ENCODE data around the gene CDC45.
A peak's percentile ranks its signal among the peaks of the same experiment; 100 is the strongest.
"Not testable (repeated sequence)": the region's sequence is repeated elsewhere in the genome, so short reads cannot be mapped to it uniquely, and the experiment has no call there.

The CDC45 gene

GRCh38 chr22:19479355-19480172 lies at the start of gene CDC45:
Gene CDC45, plus strand, starts transcription at chr22:19479920. Its CDS starts 49 bp downstream, at chr22:19479969.
- Mint-ChIP-seq H3K4me3 (peak within 1 kb of the TSS; percentile 94), H3K27me3 (no peaks in the 10 kb centered on the region)

GRCh38 chr22:19429950-19430889 lies 49.5 kb upstream of the CDC45 start:
- H3K27me3 Mint-ChIP-seq, result no peaks in the 10 kb centered on the region
- peaks cover 41% of the 10 kb centered on the region for H3K36me3 Mint-ChIP-seq (ENCODE audit: low read depth)
- H3K4me3 Mint-ChIP-seq, result peak overlapping the region; percentile 86
- H3K9me3 Mint-ChIP-seq, result no peaks in the 10 kb centered on the region
- H3K4me1 Mint-ChIP-seq (ENCODE audit: low read depth), result peaks cover 61% of the 10 kb centered on the region
- peak overlapping the region; percentile 75 for H3K27ac Mint-ChIP-seq

More at GRCh38 chr22:19479355-19480172, at the start of gene CDC45:
- Mint-ChIP-seq H3K27ac (peak within 1 kb of the TSS; percentile 99), H3K9me3 (no peaks in the 10 kb centered on the region), H3K4me1 (ENCODE audit: low read depth) (peaks cover 37% of the 10 kb centered on the region), H3K36me3 (ENCODE audit: low read depth) (peaks cover 36% of the 10 kb centered on the region)

- peaks cover 59% of the 10 kb centered on the region for H3K4me1 Mint-ChIP-seq (ENCODE audit: low read depth)
- H3K27me3 Mint-ChIP-seq, result no peaks in the 10 kb centered on the region
- H3K9me3 Mint-ChIP-seq, result no peaks in the 10 kb centered on the region
- H3K4me3 Mint-ChIP-seq, result peak overlapping the region; percentile 86
- peaks cover 44% of the 10 kb centered on the region for H3K36me3 Mint-ChIP-seq (ENCODE audit: low read depth)
- peak overlapping the region; percentile 75 for H3K27ac Mint-ChIP-seq
Observed at GRCh38 chr22:19430890-19431541, 48.7 kb upstream of the CDC45 start.

- H3K27me3 Mint-ChIP-seq, result no peaks in the 10 kb centered on the region
- peaks cover 52% of the 10 kb centered on the region for H3K4me1 Mint-ChIP-seq (ENCODE audit: low read depth)
- no peaks in the 10 kb centered on the region for H3K9me3 Mint-ChIP-seq
- peak within 1 kb of the TSS; percentile 94 for H3K27ac Mint-ChIP-seq
- peak within 1 kb of the TSS; percentile 86 for H3K4me3 Mint-ChIP-seq
- peaks cover 40% of the 10 kb centered on the region for H3K36me3 Mint-ChIP-seq (ENCODE audit: low read depth)
Observed at GRCh38 chr22:19431649-19432132, 48.0 kb upstream of the CDC45 start, which contains the start of gene HIRA. Gene HIRA, minus strand, starts transcription at chr22:19431733. Its CDS starts 257 bp downstream, at chr22:19431476.

- Mint-ChIP-seq H3K4me3 (peak within 1 kb of the TSS; percentile 86), H3K27me3 (no peaks in the 10 kb centered on the region), H3K36me3 (ENCODE audit: low read depth) (peaks cover 36% of the 10 kb centered on the region), H3K27ac (peak within 1 kb of the TSS; percentile 94), H3K9me3 (no peaks in the 10 kb centered on the region), H3K4me1 (ENCODE audit: low read depth) (peaks cover 46% of the 10 kb centered on the region)
Observed at GRCh38 chr22:19432133-19432851, 47.4 kb upstream of the CDC45 start, which contains the start of gene MRPL40. Gene MRPL40, plus strand, starts transcription at chr22:19432545. Its CDS starts 10 bp downstream, at chr22:19432555.

GRCh38 chr22:19434401-19434800 lies 45.3 kb upstream of the CDC45 start:
- Mint-ChIP-seq H3K4me3 (peak overlapping the region; percentile 40), H3K36me3 (ENCODE audit: low read depth) (peaks cover 34% of the 10 kb centered on the region), H3K4me1 (ENCODE audit: low read depth) (peaks cover 37% of the 10 kb centered on the region), H3K27ac (peak overlapping the region; percentile 57), H3K27me3 (no peaks in the 10 kb centered on the region), H3K9me3 (no peaks in the 10 kb centered on the region)

GRCh38 chr22:19434829-19435580 lies 44.7 kb upstream of the CDC45 start:
- Mint-ChIP-seq H3K4me3 (no peak overlapping the region), H3K9me3 (no peaks in the 10 kb centered on the region)

GRCh38 chr22:19436444-19437161 lies 43.1 kb upstream of the CDC45 start:
- Mint-ChIP-seq H3K36me3 (ENCODE audit: low read depth) (peaks cover 41% of the 10 kb centered on the region), H3K4me1 (ENCODE audit: low read depth) (peaks cover 24% of the 10 kb centered on the region)
- H3K27ac Mint-ChIP-seq, H3K27me3 Mint-ChIP-seq, H3K9me3 Mint-ChIP-seq, H3K4me3 Mint-ChIP-seq: not testable (repeated sequence)

More at GRCh38 chr22:19434829-19435580, 44.7 kb upstream of the CDC45 start:
- Mint-ChIP-seq H3K27ac (peak overlapping the region; percentile 41), H3K4me1 (ENCODE audit: low read depth) (peaks cover 31% of the 10 kb centered on the region), H3K27me3 (no peaks in the 10 kb centered on the region), H3K36me3 (ENCODE audit: low read depth) (peaks cover 30% of the 10 kb centered on the region)

- Mint-ChIP-seq H3K4me3 (no peak overlapping the region), H3K36me3 (ENCODE audit: low read depth) (peaks cover 54% of the 10 kb centered on the region), H3K27me3 (no peaks in the 10 kb centered on the region), H3K27ac (no peak overlapping the region), H3K4me1 (ENCODE audit: low read depth) (peaks cover 24% of the 10 kb centered on the region), H3K9me3 (no peaks in the 10 kb centered on the region)
Observed at GRCh38 chr22:19438298-19438697, 41.4 kb upstream of the CDC45 start.

GRCh38 chr22:19440411-19441195 lies 39.1 kb upstream of the CDC45 start:
- Mint-ChIP-seq H3K4me1 (ENCODE audit: low read depth) (peaks cover 20% of the 10 kb centered on the region), H3K27ac (no peak overlapping the region), H3K9me3 (no peaks in the 10 kb centered on the region), H3K36me3 (ENCODE audit: low read depth) (peaks cover 49% of the 10 kb centered on the region), H3K27me3 (no peaks in the 10 kb centered on the region), H3K4me3 (no peak overlapping the region)

GRCh38 chr22:19442166-19442565 lies 37.6 kb upstream of the CDC45 start:
- H3K9me3 Mint-ChIP-seq, result no peaks in the 10 kb centered on the region
- H3K4me1 Mint-ChIP-seq (ENCODE audit: low read depth), result peaks cover 32% of the 10 kb centered on the region
- no peak overlapping the region for H3K27ac Mint-ChIP-seq
- H3K36me3 Mint-ChIP-seq (ENCODE audit: low read depth), result peaks cover 55% of the 10 kb centered on the region
- H3K4me3 Mint-ChIP-seq, result no peak overlapping the region
- H3K27me3 Mint-ChIP-seq, result no peaks in the 10 kb centered on the region

- Mint-ChIP-seq H3K4me1 (ENCODE audit: low read depth) (peaks cover 41% of the 10 kb centered on the region), H3K36me3 (ENCODE audit: low read depth) (peaks cover 51% of the 10 kb centered on the region), H3K27me3 (no peaks in the 10 kb centered on the region), H3K9me3 (no peaks in the 10 kb centered on the region), H3K4me3 (no peak overlapping the region), H3K27ac (no peak overlapping the region)
Observed at GRCh38 chr22:19443544-19444211, 36.0 kb upstream of the CDC45 start.
